GM12873 (cell line): ENCODE data around the gene ZNF335.

Source experiments
- CTCF ChIP-seq: IDR thresholded peaks from 2 replicates; pipeline ENCODE4 v1.5.1; 2012; ENCODE audit warnings: low read depth, mild to moderate bottlenecking, moderate library complexity, low read length, control low read depth; ENCODE audit not compliant: insufficient read depth; ENCODE audit errors: missing control alignments

The ZNF335 gene

GRCh38 chr20:45974896-45975565, 3.0 kb upstream of the ZNF335 start:
- TF ChIP-seq CTCF = no peak

GRCh38 chr20:45972500-45973183, 639 bp upstream of the ZNF335 start:
- TF ChIP-seq CTCF = no peak

- TF ChIP-seq CTCF = no peak
Measured at GRCh38 chr20:45971425-45971674, 653 bp downstream of the ZNF335 start.

GRCh38 chr20:45970646-45971424, 1.2 kb downstream of the ZNF335 start:
- no peak for TF ChIP-seq CTCF

GRCh38 chr20:45969712-45970634, 2.0 kb downstream of the ZNF335 start:
- TF ChIP-seq CTCF = peak; percentile 71

- no peak for TF ChIP-seq CTCF
Measured at GRCh38 chr20:45968801-45969711, 2.9 kb downstream of the ZNF335 start.
